COR-L47 (cell line): ENCODE measurements around the gene PFKM.
"Not testable (repeated sequence)": the region's sequence is repeated elsewhere in the genome, so short reads cannot be mapped to it uniquely, and the experiment has no call there.

ENCODE experiments used
- DNase-seq: peaks from one replicate; lab custom pipeline; 2025; lab: John Stamatoyannopoulos, UW

The PFKM gene

DNA sequence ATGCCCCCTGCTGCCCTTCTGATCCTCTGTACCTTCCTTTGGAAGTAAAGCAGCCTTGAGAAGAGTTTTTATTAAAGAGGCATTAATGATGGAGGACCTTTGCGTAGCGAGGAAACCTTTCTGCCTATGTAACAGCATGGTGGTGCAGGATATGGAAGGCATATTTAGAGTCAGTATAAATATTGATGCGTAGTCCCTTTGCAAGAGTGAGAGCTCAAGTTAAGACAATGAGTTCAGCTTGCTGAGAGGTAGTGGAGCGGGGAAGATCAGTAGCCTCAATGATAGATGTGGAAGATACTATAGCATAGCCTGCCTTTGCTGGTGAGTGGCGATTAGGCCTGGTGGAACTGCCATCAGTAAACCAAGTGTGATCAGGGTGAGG is 7.9 kb upstream of the PFKM start:
- DNase-seq: not testable (repeated sequence)

DNA sequence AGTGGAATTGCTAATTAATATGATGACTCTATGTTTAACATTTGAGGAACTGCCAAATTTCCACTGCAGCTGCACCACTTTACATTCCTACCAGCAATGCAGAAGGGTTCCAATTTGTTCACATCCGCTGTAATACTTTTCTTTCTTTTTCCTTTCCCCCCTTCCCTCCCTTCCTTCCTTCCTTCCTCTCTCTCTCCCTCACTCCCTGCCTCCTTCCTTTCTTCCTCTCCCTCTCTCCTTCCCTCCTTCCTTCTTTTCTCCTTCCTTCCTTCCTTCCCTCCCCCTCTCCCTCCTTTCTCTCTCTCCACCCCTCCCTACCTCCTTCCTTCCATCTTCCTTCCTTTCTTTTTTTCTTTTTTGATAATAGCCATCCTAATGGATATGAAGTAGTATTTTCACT is 3.2 kb upstream of the PFKM start:
- no peak for DNase-seq

DNA sequence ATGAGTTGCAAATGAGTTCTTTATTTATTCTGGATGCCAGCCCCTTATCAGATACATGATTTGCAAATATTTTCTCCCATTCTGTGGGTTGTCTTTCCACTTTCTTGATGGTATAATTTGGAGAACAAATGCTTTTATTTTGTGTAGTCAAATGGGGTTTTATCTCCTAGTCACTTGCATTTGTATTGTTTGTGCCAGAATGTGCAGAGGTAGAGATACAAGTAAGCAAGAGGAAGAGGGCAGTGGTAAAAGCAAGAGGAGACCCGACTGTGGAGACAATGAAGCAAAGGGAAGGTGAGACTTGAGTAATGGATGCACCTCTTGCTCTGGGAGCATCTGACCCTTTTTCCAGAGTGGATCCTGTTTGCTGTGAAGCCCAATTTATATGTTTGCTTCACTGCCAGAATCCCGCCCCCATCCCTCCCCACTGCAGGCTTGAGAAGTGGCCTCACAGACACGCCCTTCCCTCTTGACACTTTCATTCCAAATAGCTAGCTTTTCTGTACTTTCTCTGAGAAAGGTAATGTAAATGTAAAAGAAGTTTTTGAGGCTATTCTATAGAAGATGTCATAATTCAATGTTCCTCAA is 786 bp upstream of the PFKM start:
- DNase-seq: no peak

DNA sequence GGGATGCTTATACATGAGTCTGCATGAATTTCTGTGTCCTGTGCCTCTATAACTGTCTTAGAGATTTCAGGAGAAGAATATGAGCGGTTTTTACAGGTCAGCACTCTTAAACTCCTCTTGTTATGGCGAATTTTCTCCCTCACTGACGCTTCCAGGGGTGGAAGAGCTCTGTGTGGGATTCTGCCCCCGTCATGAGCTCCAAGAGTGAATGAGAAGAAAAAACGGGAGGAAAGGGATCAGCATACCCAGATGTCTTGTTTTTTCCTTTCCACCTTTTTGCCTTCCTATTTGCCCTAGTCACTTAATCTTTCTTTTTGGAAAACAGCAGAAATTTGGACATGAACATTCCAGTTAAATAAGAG is 651 bp downstream of the PFKM start:
- DNase-seq: no peak

DNA sequence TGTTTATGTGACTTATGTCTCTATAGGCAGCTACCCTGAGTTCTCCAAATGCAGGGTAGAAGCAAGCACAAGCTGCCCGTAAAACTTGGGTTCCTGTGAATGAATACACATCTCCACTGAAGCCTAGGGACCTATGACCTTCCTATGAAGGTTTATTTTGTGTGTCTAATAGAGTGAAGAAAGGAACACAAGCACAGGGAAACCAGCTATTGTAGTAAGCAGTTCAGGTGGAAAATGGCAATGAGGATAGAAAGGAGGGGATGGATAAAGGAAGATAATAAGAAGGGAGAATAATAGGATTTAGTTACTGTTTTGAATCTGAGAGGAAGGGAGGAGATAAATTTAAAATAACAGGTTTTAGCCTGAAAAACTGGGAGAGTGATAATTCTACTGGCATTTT is 2.4 kb downstream of the PFKM start:
- DNase-seq: no peak

DNA sequence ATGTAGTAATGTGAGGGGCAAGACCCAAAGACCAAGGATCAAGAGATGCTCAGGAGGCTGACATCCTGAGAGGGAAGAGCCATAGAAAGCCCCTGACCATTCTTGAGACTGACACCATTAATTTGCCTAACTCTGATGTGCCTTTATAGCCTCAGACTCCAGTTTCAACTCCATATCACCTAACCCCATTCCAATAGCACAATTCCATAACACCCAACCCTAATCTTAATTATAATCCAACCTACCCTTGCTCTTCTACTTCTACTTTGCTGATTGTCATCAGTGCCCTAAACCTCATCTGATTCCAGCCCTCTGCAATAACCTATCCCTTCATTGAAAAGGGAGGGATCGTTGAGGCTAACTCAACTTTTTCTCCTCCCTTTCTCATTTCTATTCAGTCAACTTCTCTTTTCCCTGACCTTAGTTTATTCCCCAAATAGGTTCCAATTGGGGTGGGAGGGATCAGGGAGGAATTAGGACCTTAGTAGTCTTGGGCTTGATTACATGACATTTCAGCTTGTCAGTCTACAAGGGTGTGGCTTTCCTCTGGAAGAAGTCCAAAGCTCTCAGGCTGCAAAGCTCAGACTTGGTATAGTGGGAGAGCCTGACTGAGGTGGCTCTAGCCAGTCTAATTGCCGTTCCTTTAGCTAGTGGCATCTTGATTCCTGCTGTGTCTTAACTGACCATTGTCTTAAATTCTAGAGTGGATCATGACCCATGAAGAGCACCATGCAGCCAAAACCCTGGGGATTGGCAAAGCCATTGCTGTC is 3.1 kb downstream of the PFKM start:
- no peak for DNase-seq

DNA sequence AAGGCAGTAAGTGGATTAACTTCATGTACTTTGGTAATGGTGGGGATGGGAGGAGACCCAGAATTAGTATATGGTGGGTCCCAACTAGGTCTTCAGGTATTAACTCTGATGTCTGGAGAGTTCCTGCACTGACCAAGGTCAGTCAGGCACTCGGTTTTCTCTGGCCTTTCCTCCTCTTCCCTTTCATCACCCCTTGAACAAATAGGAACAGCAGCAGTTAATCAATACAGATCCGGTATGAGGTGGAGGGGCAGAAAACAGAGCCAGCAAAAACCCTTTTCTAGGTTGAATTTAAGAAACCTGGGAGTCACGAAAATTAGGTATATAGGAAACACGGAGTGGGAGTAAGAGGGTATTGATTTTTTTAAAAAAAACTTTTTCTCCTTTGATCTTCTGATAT is 4.0 kb downstream of the PFKM start:
- DNase-seq: no peak

DNA sequence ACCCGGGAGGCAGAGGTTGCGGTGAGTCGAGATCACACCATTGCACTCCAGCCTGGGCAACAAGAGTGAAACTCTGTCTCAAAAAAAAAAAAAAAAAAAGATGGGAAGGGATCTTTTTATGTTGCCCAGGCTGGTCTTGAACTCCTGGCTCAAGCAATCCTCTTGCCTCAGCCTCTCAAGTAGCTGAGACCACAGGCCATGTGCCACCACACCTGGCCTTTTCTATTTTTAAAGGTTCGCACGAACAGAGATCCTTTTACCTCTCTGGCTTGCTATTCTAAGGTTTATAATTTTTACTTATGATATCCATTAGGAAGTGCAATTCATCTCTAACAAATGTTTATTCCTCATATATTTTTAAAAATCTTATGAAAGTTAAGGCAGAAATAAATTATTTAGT is 6.4 kb downstream of the PFKM start:
- not testable (repeated sequence) for DNase-seq

DNA sequence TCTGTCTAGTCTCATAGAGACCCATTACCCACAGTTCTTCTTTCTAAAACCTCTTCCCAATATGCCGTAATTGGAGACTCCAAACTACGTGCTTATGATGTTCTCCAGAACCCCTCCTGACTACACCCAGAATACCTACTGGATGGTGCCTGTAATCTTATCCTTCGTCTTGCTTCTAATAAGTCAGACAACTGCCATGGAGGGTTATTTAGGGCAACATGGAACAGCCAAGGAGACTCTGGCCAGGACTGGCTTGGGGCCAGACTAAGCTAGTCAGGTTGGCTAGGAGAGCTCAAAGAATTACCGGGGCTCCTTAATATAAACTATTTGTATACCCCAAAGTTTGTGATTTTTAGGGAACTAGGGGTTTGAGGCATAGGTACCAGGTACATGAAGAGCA is 6.8 kb downstream of the PFKM start:
- DNase-seq: no peak

DNA sequence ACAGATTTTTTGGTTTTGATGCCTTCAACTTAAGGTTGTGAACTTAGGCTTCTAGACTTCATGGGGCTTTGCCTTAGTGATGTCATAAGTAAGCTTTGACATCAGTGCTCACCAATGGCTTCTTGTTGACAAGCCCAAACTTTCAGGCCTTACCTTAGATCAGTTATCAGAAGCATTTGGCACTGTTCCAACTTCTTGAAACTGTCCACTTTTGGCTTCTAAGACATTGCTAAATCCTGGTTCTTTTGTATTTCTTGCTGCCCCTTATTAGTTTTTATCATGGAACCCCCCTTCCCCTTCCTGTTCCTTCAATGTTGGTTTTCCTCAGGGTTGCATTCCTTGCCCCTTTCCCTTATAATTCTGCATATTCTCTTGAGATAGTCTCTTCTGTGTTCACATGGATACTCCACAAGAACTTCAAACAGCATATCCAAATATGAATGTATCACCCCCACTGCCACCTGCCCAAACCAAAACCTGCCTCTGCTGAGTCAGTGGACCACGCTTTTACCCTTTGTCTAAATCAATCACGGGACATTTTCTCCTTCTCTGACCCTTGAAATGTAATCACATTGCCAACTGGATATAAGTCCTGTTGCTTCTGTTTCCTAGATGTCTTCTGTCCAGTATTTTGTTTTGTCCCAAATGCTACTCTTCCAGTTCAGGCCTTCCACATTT is 7.9 kb downstream of the PFKM start:
- no peak for DNase-seq

DNA sequence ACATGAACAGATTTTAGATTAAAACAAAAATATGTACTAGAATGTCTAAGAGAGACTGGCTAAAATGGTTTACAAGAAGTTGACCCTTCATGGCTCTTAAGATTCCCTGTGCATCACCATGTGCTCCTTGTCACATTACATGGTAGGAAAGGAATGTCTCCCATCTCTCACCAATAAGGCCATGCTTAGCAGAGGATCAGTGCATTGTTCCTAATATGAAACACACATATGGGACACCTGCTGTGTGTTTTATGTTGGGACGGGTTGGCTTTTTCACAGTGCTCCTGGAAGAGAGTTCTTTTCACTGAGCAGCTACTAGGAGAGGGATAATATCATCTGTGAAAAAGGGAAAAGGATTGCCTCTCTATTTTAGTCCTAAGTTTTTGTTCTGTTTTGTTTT is 9.6 kb downstream of the PFKM start:
- DNase-seq: no peak

DNA sequence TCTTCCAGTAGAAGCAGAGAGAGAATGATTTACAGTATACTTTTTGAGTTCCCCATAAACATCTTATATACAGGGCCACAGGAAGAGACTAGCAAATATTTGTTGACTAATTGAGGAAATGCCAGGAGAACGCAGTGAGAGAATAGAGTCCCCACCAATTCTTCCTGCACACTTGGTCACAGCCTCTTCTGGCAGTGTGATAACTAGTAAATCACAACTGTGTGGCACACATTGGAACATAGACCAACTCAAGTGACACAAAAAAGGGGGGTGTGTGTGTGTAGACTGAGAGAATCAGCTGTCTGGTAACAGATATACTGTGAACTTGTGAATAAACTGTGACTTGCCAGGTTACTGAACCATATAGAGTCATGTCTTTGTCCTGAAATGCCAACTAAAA is 10.2 kb downstream of the PFKM start:
- DNase-seq: no peak

DNA sequence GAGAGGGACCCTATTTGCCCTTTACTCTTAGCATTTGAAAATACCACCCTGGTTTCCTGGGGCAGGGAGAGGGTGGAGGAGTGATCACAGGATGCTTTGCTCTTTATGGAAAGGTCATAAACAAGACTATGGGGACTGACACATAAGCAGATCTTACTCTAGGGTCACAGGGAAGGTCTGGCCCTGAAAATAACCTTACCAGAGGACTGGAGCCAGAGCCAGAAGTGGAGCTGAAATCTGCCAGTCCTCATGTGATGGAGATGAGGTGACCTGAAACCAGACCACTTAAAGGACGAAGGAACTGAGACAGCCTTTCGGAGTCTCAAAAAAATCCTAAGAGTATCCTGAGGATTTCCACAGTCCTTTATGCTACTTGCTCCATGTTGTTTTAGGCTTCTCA is 12.4 kb downstream of the PFKM start:
- DNase-seq: no peak

DNA sequence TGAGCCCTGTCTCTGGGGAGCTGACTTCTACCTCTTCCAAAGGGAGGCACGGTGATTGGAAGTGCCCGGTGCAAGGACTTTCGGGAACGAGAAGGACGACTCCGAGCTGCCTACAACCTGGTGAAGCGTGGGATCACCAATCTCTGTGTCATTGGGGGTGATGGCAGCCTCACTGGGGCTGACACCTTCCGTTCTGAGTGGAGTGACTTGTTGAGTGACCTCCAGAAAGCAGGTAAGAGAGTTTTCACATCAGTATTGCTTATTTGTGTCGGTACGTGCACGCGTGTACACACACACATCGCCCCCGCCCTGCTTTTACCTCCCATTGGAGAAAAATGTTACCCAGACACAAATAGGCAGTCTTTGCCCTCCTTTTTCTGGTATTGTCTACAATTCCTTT is 13.7 kb downstream of the PFKM start:
- DNase-seq: no peak

DNA sequence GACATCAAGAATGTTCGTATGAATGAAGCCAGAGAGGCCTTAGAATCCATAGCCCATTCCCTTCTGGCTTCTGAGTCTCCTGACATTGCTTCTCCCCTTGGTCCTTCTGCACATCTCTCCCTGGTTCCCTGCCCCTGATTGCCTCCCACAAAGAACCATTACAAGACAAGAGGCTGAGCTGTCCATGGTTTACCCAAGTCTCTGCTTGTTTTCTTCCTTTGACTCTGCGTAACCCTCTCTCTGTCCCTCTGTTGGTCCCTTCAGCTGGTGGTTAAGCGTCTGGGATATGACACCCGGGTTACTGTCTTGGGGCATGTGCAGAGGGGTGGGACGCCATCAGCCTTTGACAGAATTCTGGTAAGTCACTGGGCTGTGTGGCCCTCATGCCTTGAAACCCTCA is 15.9 kb downstream of the PFKM start:
- DNase-seq: no peak

DNA sequence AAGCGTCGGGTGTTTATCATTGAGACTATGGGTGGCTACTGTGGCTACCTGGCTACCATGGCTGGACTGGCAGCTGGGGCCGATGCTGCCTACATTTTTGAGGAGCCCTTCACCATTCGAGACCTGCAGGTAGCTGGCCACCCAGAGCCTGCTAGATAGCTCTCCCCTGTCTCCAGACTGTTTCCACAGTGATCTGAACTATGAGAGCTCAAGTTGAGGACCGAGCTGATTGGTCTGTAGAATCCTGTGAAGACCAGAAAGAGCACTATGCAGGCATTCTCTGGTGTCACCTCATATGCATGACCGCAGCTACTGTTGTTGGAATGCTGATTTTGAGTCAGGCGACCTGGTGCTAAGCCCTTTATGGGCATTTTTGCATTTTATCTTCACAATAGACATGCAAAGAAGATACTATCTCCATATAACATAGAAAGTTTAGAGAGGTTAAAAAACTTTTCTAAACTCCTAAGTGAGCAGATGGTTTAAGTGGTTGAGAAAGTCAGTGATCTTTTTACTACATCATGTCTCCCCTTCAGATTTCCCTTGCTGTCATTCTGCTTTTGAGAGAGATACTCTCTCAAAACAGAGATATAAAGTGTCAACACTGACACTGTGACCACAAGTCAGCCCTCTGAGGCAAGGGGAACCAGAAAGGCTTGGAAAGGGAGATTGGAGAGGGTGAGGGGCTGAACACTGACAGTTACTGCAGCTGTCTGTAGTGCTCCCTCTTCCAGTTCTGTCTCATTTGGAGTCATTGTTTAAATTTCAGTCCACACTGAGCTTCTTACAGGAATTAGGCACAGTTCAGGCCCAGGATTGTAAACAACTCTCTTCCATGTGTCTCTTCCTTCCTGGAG is 23.9 kb downstream of the PFKM start:
- no peak for DNase-seq

DNA sequence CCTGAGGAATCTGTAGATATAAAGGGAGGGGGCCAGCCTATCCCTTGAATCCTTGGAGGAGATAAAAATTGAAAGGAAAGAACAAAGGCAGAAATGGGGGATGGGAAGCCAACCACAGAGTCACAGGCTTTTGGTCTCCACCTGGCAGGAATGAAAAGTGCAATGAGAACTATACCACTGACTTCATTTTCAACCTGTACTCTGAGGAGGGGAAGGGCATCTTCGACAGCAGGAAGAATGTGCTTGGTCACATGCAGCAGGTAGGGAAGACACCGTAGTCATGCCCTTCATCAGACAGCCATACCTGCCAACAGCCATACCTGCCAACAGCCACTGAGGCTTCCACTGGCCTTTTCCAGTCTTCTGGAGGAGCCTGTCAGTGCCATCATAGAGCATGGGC is 24.7 kb downstream of the PFKM start:
- no peak for DNase-seq

DNA sequence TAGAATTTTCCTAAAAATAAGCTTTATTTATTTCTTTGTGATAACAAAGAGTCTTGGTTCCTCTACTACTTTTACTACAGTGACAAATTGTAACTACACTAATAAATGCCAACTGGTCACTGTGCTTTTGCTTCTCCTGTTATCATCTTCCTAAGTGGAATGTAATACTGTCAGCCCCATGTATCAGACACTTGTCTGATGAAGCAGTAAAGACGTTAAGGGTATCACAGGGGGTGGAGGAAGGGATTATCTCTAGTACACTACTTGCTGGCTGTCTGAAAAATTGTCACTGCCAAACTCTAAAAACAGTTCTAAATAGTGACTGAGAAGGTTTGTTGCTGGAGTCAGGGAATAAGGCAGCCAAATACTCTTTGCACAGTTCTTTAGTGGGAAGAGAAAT is 26.8 kb downstream of the PFKM start:
- no peak for DNase-seq

DNA sequence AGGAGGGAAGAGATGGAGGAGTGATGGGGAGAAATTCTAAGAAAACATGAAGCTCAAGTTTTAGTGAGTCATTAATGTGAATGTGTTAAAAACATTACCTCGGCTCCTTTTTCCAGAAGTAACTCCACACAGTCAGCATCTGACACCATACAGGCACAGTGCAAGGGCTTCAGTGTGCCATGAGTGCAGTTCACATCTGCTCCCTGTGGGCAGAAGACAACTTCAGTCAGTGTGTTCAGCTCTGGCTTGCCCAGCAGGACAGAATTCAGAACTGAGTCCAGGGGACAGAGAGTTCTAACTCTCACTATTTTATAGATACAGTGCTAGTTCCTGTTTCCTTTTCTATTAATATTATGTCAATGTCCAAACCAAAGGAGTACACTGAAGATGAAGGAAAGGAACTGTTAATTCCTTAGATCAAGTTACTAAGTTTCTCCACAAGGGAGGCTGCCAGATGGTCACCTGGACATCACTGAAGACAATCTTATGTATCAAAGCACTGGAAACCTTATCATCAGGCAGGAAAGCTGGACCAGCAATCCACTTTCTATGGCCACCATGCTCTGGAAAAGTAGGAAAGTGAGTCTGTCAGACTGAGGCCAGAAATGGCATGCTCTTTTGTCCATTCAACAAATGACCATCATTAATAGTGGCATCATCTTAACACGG is 32.1 kb downstream of the PFKM start:
- DNase-seq: no peak

DNA sequence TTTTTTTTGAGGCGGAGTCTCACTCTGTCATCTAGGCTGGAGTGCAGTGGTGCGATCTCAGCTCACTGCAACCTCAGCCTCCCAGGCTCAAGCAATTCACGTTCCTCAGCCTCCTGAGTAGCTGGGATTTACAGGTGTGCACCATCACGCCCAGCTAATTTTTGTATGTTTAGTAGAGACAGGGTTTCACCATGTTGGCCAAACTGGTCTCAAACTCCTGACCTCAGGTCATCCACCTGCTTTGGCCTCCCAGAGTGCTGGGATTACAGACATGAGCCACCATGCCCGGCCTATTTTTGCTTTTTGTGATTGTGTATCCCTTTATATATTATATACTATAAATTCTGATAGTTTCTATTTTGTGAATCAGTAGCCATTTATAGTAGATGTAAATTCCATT is 36.6 kb downstream of the PFKM start:
- not testable (repeated sequence) for DNase-seq

DNA sequence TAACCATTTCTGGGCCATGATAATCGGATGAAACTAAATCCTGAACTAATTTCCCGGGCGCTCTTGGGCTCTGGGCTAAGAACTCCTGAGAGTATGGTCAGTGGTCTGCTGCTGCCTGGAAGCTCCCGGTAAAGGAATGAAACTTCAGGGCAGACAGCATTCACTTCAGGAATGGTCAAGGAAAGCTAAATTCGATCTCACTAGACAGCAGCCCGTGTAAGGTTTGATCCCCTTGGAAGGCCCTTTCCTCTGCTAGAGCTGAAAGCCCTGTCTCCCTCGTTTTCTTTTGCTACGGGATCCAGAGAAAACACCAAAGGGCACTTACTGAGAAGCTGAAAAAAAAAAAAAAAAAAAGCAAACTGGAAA is 37.5 kb downstream of the PFKM start:
- DNase-seq: no peak
